Measurements from ENCODE around the gene TIMM8A. TPM values are rescaled to one million over a fixed set of nuclear protein-coding genes. Genes with fewer than 3 reads are reported as not detected.
A peak's percentile ranks its signal among the peaks of the same experiment; 100 is the strongest.

Gene TIMM8A, protein sequence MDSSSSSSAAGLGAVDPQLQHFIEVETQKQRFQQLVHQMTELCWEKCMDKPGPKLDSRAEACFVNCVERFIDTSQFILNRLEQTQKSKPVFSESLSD
- total RNA-seq (2021; fragmentation: NEBNext Ultra II Directional; extraction: Animal tissue kit (Norgen Biotek cat#: 25700)): 10 to 100 TPM; 15.2 to 23.8 (median 19.7) TPM
- long read RNA-seq, transcript TIMM8A-205 (2 exons, 1,194 nt): major isoform, 8 of 12 reads
- long read RNA-seq, partial matches to known transcripts: 0 of 12 reads
- long read RNA-seq, other reads (novel, unspliced or antisense): 2 of 12 reads

- no peak for TF ChIP-seq CTCF (IDR thresholded peaks at IDR 0.05)
- Mint-ChIP-seq H3K9me3 (no peaks in the 10 kb centered on the region), H3K4me3 (peak within 1 kb of the TSS; percentile 92), H3K27ac (peak within 1 kb of the TSS; percentile 84), H3K36me3 (ENCODE audit: low read depth) (0 out of 2 replicates have a peak, but pooled peaks cover 5% of the 10 kb centered on the region), H3K4me1 (ENCODE audit: low read depth) (peaks cover 19% of the 10 kb centered on the region), H3K27me3 (ENCODE audit: insufficient read depth) (peaks cover 1% of the 10 kb centered on the region; the same call in 1 of the 2 replicates)
- DNase-seq: peak; percentile 52
Observed at GRCh38 chrX:101348452-101349192, at the start of gene TIMM8A. Gene TIMM8A (minus strand): TSS chrX:101348742. CDS start chrX:101348664, 78 bp downstream.

GRCh38 chrX:101397779-101398178, 49.2 kb upstream of the TIMM8A start:
- H3K4me3 Mint-ChIP-seq: no peak overlapping the region
- H3K27me3 Mint-ChIP-seq (ENCODE audit: insufficient read depth): no peaks in the 10 kb centered on the region
- H3K36me3 Mint-ChIP-seq (ENCODE audit: low read depth): peaks cover 24% of the 10 kb centered on the region; the same call in 1 of the 2 replicates
- H3K9me3 Mint-ChIP-seq: no peaks in the 10 kb centered on the region
- peaks cover 13% of the 10 kb centered on the region for H3K4me1 Mint-ChIP-seq (ENCODE audit: low read depth)
- peak overlapping the region; percentile 69 for H3K27ac Mint-ChIP-seq
- DNase-seq: peak; percentile 40
- TF ChIP-seq CTCF (IDR thresholded peaks at IDR 0.05): no peak

GRCh38 chrX:101395789-101396188, 47.2 kb upstream of the TIMM8A start:
- H3K27ac Mint-ChIP-seq: 0 out of 2 replicates have a peak overlapping the region, but pooled peaks have one; percentile 26
- no peak for DNase-seq
- TF ChIP-seq CTCF (IDR thresholded peaks at IDR 0.05): no peak
- H3K36me3 Mint-ChIP-seq (ENCODE audit: low read depth): peaks cover 43% of the 10 kb centered on the region
- H3K4me1 Mint-ChIP-seq (ENCODE audit: low read depth): peaks cover 24% of the 10 kb centered on the region
- H3K27me3 Mint-ChIP-seq (ENCODE audit: insufficient read depth): no peaks in the 10 kb centered on the region
- H3K9me3 Mint-ChIP-seq: no peaks in the 10 kb centered on the region; the same call in 1 of the 2 replicates
- H3K4me3 Mint-ChIP-seq: no peak overlapping the region

DNA sequence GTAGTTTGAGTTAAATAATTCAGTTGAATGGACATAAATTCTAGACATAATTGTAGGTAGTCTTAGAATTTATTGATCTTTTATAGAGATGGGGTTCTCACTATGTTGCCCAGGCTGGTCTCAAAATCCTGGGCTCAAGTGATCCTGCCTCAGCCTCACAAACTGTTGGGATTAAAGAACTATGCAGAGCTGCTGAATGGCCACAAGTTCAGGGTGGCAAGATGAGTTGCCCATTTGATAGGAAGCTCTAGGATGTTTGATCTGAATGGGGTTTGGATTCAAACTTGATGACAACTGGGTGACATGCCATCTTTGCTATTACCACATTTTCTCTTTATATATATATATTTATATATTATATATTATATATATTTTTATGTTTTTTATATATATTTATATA, 45.8 kb upstream of the TIMM8A start:
- H3K9me3 Mint-ChIP-seq: no peaks in the 10 kb centered on the region; the same call in 1 of the 2 replicates
- peaks cover 33% of the 10 kb centered on the region for H3K36me3 Mint-ChIP-seq (ENCODE audit: low read depth)
- peaks cover 28% of the 10 kb centered on the region for H3K4me1 Mint-ChIP-seq (ENCODE audit: low read depth)
- H3K27me3 Mint-ChIP-seq (ENCODE audit: insufficient read depth): no peaks in the 10 kb centered on the region
- H3K4me3 Mint-ChIP-seq: no peak overlapping the region
- H3K27ac Mint-ChIP-seq: no peak overlapping the region
- DNase-seq: no peak
- TF ChIP-seq CTCF (IDR thresholded peaks at IDR 0.05): no peak

GRCh38 chrX:101393530-101394305, 45.2 kb upstream of the TIMM8A start:
- Mint-ChIP-seq H3K9me3 (no peaks in the 10 kb centered on the region; the same call in 1 of the 2 replicates), H3K27ac (peak overlapping the region; percentile 57), H3K4me1 (ENCODE audit: low read depth) (peaks cover 28% of the 10 kb centered on the region), H3K36me3 (ENCODE audit: low read depth) (peaks cover 32% of the 10 kb centered on the region), H3K4me3 (peak overlapping the region; percentile 96), H3K27me3 (ENCODE audit: insufficient read depth) (no peaks in the 10 kb centered on the region)
- TF ChIP-seq CTCF (IDR thresholded peaks at IDR 0.05): no peak
- DNase-seq: no peak
